Upper lobe of right lung (tissue), 1 donor: ENCODE measurements around the gene ACTR3. TPM values are rescaled to one million over a fixed set of nuclear protein-coding genes. Genes with fewer than 3 reads are reported as not detected.

ENCODE experiments used
- ATAC-seq: fragments of 200-7000 bp; cut with Tn5 transposase; one replicate; pipeline ENCODE4 v1.9.1; 2020; ENCODE audit warnings: mild to moderate bottlenecking, moderate library complexity
- DNase-seq: peaks from one replicate; pipeline ENCODE4 v3.0.0-alpha.2; 2020
- H3K27ac ChIP-seq: fragments of 200-600 bp; one replicate; pipeline ENCODE4 v1.8.0; 2022
- H3K27me3 ChIP-seq: fragments of 200-600 bp; one replicate; pipeline ENCODE4 v1.8.0; 2022; ENCODE audit warnings: mild to moderate bottlenecking
- H3K36me3 ChIP-seq: fragments of 200-600 bp; one replicate; pipeline ENCODE4 v1.8.0; 2022
- H3K4me1 ChIP-seq: fragments of 200-600 bp; one replicate; pipeline ENCODE4 v1.8.0; 2022
- H3K4me3 ChIP-seq: fragments of 200-600 bp; one replicate; pipeline ENCODE4 v1.8.0; 2022; ENCODE audit warnings: mild to moderate bottlenecking
- H3K9me3 ChIP-seq: fragments of 200-600 bp; one replicate; pipeline ENCODE4 v1.8.0; 2022
- CTCF ChIP-seq: fragments of 200-600 bp; IDR thresholded peaks from one replicate; pipeline ENCODE4 v1.8.0; 2022; ENCODE audit warnings: antibody characterized with exemption
- intact Hi-C: fragments of 100-400 bp; cut with DNase I; formaldehyde crosslinking; loops from one replicate; pipeline ENCODE4 v1.11.0; 2022
- total RNA-seq: library from RNA; stranded (reverse); fragmentation: NEBNext Ultra II Directional; extraction: Animal tissue kit (Norgen Biotek cat#: 25700); gene quantifications from one replicate; pipeline ENCODE4 v1.2.1, GENCODE V29; 2021
- donor health status: DM: no; HTN: yes; CAD: no; lungs with severe emphysema.

Gene ACTR3
- total RNA-seq, 1 donor from 2014 or later = 229 TPM

- TF ChIP-seq CTCF = no peak
- intact Hi-C loops = no loop called here
- no peaks in the 10 kb centered on the region for H3K4me1 ChIP-seq
Observed at GRCh38 chr2:113992090-113992489, 102.2 kb downstream of the ACTR3 start.

GRCh38 chr2:113996671-113997594 lies 107.0 kb downstream of the ACTR3 start:
- DNase-seq (no peak), ATAC-seq (peak; percentile 40)
- no peaks in the 10 kb centered on the region for H3K4me1 ChIP-seq
- no peak overlapping the region for H3K4me3 ChIP-seq
- TF ChIP-seq CTCF = no peak
- no peaks in the 10 kb centered on the region for H3K36me3 ChIP-seq
- no peaks in the 10 kb centered on the region for H3K9me3 ChIP-seq
- no peaks in the 10 kb centered on the region for H3K27me3 ChIP-seq
- intact Hi-C loops = no loop called here
- H3K27ac ChIP-seq = no peak overlapping the region

More at GRCh38 chr2:113992090-113992489, 102.2 kb downstream of the ACTR3 start:
- H3K36me3 ChIP-seq = no peaks in the 10 kb centered on the region
- H3K9me3 ChIP-seq = no peaks in the 10 kb centered on the region
- H3K4me3 ChIP-seq = no peak overlapping the region
- H3K27me3 ChIP-seq = no peaks in the 10 kb centered on the region
- DNase-seq = no peak
- no peak for ATAC-seq
- H3K27ac ChIP-seq = no peak overlapping the region

- Histone ChIP-seq H3K27ac (no peak overlapping the region), H3K4me1 (no peaks in the 10 kb centered on the region), H3K9me3 (no peaks in the 10 kb centered on the region), H3K27me3 (no peaks in the 10 kb centered on the region), H3K36me3 (no peaks in the 10 kb centered on the region), H3K4me3 (no peak overlapping the region)
- DNase-seq = no peak
- no peak for ATAC-seq
- intact Hi-C loops = no loop called here
- TF ChIP-seq CTCF = no peak
Observed at GRCh38 chr2:114001152-114001551, 111.3 kb downstream of the ACTR3 start.

GRCh38 chr2:114001937-114002336 lies 112.0 kb downstream of the ACTR3 start:
- no peak for TF ChIP-seq CTCF
- H3K36me3 ChIP-seq = no peaks in the 10 kb centered on the region
- no peaks in the 10 kb centered on the region for H3K27me3 ChIP-seq
- no peak for DNase-seq
- no peak overlapping the region for H3K27ac ChIP-seq
- intact Hi-C loops = no loop called here
- no peaks in the 10 kb centered on the region for H3K9me3 ChIP-seq
- no peak for ATAC-seq
- H3K4me3 ChIP-seq = no peak overlapping the region
- no peaks in the 10 kb centered on the region for H3K4me1 ChIP-seq

GRCh38 chr2:114005110-114005783 lies 115.4 kb downstream of the ACTR3 start:
- H3K27me3 ChIP-seq = no peaks in the 10 kb centered on the region
- no peaks in the 10 kb centered on the region for H3K9me3 ChIP-seq
- TF ChIP-seq CTCF = no peak
- DNase-seq (no peak), ATAC-seq (no peak)
- no peaks in the 10 kb centered on the region for H3K36me3 ChIP-seq
- no peak overlapping the region for H3K4me3 ChIP-seq
- intact Hi-C loops = no loop called here
- no peak overlapping the region for H3K27ac ChIP-seq
- no peaks in the 10 kb centered on the region for H3K4me1 ChIP-seq
